ENCODE measurements around the gene USP34.

DNA sequence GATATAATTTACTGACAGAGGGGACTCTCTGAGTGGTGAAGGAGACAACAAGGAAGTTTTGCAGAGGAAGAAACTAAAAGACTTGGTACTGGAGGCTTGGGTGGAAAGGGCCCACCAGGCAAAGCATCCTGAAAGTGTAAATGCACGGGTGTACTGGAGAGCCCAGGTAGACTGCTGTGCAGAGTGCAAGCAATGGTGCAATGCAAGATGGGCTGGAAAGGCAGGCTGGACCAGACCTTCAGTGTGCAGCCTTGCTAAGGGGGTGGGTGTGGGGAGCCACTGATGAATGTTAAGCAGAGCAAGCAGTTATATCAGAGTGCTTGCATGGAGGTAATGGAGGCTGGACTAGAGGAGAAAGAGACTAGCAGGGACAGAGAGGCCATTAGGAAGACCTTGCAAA, 298.2 kb downstream of the USP34 start:
- TF ChIP-seq CTCF (IDR thresholded peaks at IDR 0.05): no peak
- no peak for TF ChIP-seq EP300 (IDR thresholded peaks at IDR 0.05)

Measured in gastroesophageal sphincter (tissue), 3 donors.